Endometrial microvascular endothelial cells (primary cell): ENCODE data around the gene FAM186B. TPM values are rescaled to one million over a fixed set of nuclear protein-coding genes. Genes with fewer than 3 reads are reported as not detected.

Experiments used
- in situ Hi-C: cut with HindIII; loops from 2 replicates; pipeline ENCODE4 v1.10.0; 2017; ENCODE audit warnings: low sequenced_read_pairs, low pct_unique_long_range_greater_than_20kb; ENCODE audit errors: inconsistent ontology term
- total RNA-seq: library from RNA; depleted of rRNA; stranded (reverse); fragments of >200 nt; gene quantifications from one replicate; pipeline ENCODE4 v1.2.3, GENCODE V29; 2015; ENCODE audit errors: inconsistent ontology term

FAM186B gene
- total RNA-seq, 1 donor from 2014 or later: not detected

DNA sequence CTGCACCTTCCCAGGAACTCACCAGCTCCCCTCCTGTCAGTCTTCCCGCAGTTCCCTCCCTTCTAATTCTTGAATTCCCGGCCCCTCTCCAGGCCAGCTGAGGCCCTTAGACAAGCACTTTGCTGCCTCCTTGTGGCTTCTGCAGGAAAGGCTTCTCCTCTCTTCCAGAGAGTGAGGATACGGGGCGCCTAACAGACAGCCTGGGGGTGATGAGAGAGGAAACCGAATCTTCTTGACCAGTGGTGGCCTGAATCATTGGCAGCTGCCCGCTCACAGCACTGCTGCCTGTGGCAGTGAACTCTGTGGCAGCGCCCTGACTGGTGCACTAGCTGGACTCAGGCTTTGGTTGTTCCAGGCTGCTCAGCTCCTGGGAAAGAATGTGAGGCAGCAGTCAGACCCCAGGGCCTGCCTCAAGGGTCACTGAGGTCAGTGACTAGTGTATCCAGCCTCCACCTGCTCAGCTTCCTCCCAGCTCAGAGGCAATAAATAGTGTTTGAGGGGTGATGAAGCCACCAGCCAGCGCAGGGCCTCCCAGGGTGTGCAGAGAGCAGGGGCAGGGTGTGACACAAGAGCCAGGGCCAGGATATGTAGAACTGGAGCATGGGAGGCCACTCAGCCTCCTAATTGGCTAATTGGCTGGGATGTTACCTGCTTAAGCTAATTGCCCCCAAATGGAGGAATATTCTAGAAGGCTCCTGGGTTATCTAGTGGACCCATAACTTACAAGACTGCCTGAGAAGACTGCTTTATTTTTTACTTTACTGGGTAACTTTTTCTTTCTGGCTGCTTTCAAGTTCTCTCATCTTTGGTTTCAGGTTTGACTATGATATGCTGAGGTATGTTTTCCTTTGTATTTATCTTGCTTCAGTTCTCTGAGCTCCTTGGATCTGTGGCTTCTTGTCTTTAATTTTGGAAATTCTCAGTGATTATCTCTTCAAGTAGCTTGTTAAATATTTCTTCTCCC is 24.6 kb downstream of the FAM186B start:
- in situ Hi-C loops: no loop called here

DNA sequence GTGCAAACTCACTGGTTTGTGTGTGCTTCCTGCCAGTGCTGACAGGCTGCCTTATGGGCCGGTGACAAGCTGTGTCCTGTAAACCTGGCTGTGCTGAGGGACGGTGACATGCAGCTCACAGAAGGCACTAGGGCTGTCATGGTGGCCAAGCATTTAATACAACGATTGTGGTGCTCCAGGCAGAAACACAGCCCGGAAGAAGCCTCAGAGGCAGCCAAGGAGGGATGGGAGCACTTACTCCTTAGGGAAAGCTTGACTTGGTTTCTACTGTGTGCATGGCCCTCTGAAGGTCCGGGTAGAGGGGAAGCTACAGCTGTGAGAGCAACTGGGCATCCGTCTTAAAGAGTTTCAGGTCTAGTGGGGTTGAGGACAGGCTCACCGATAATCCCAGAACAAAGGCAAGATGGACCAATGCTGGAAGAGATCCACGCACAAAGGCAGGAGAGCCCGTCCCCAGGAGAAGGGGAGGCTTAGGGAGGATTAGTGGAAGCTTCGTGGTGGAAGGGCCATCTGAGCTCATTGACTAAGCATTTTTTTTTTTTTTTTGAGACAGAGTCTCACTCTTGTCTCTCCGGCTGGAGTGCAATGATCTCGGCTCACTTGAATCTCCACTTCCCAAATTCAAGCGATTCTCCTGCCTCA is 26.8 kb downstream of the FAM186B start:
- in situ Hi-C loops: no loop called here

DNA sequence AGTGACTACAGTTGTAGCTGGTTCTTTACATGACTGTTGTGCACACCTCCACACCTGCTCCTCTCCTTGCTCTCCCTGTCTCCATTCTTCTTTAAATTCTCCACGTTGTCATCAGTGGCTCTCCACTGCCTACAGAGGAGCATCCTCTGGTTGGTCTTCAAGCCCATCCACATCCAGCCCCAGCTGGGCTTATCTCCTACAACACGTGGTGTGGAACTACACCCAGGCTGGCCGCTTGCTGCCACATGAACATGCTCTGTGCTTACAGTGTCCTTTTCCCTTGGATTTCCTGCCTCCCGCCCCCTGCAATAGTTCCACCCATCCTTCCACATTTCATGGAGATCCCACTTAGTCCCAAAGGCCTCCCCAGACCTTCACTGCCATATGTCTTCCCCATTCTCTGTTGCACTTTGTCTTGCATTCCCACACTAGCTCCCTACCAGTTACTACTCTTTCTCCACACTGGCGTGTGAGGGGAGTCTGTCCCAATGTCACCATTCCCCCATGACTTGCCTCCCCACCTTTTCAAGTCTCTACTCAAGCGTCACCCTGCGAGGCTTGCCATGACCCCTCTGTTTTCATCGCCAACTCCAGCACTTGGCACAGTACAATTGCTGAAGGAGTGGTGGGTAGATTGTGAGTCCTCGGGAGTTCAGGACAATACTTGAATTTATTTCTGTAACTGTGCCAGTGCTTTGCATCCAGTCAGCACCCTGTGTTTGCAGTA is 27.7 kb downstream of the FAM186B start:
- in situ Hi-C loops: no loop called here

DNA sequence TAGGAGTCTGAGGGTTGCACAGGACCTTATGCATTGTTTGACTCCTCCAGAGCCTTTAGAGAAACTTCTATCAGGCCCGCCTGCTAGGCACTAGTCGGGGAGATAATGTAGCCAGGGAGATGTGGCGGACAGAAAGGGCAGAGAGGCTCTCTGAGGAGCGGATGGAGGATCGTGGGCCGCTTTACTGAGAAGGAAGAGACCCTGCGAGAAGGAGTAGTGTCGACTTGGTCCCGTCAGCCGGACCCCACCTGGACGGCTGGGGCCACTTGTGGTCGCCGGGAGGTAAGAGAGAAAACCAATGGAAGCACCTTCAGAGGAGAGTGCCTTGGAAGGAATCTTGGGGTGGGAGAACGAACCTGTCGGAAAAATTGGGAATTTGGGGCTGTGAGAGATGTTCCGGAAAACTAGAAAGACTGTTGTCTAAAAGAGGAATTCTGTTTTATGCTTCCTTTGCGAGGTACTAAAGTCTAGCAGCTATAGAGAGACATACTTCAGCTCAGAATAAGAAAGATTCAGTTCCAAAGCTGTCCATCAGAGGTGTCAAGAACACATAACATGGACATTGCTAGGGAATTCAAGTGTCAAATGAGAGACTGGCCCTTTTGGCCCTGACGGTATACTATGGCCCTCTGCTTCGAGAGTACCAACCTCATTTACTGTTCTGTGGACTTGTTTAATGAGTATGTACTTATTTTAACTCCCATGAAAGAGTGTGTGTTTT is 36.8 kb downstream of the FAM186B start:
- in situ Hi-C loops: no loop called here

DNA sequence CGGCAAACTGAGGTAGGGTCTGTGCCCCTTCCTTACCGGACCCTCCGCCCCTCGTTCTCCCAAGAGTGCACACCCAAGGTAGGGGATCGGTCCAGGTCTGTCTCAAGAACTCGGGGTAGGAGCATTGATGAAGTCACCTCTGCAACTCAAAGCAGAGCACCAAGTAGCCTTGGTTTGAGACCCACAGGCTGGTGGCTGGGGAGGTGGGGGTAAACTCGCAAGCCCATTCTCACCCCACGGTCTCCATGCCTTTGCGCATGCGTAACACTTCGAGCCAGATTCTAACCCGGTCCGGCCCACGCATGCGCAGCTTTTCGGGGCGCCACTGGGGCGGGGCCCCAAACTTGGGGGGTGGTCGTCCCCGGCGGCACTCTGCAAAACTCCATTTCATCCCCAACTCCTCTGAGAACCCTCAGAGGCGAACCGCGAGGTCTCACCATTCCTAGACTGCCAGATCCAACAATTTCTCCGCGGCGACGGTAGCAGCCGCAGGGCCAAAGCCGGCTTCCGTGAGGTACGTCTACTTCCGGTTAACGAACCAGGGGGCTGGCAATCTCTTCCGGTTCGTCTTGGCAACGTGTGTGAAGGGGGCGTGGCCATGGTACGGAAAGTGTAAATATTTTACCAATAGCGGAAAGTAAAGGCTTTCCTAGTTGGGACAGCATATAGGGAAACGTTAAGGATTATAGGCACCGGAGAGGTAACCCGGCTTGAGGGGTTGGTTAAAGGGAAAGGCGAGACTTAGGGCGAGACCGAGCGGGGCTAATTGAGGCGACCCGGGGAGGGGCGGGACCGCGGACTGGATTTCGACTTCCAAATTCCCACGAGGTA is 37.6 kb downstream of the FAM186B start, which contains the start of gene MCRS1:
TSS of gene MCRS1 (minus strand) at position 532 of the 831 bp plus-strand sequence. CDS start 1,411 bp downstream, outside the sequence.
- in situ Hi-C loops: no loop called here

DNA sequence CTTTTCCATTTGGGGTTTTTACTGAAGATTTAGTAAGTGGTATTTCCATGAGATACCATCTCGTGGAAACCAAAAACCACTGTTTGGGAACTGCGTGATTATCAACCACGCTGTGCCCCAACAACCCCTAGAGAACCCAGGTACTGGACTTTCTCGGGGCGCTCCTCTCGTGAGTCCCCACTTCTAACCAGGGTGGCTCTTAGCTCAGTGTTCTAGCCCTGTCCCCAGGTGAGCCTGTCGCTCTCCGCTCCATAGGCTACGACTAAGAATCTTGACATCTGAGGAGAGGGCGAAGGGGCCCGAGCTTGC is 38.2 kb downstream of the FAM186B start:
- in situ Hi-C loops: no loop called here

DNA sequence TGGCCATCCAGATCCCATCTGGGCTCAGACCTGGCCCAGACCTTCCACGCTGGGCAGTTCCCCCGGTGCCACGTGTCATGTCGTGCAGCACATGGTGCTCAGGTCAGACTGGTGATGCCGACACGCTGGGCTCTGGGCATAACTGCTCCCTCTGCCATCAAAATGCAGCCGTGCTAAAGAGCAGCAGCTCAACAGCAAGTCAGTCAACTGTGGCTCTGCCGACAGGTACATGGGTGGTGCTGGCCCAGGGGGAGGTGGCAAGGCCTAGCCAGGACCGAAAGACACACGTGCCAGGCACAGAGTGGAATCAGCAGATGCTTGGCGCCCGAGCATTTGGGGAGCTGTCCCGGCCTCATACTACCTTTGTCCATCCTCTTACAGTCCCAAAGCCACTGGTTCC is 39.1 kb downstream of the FAM186B start:
- in situ Hi-C loops: no loop called here

DNA sequence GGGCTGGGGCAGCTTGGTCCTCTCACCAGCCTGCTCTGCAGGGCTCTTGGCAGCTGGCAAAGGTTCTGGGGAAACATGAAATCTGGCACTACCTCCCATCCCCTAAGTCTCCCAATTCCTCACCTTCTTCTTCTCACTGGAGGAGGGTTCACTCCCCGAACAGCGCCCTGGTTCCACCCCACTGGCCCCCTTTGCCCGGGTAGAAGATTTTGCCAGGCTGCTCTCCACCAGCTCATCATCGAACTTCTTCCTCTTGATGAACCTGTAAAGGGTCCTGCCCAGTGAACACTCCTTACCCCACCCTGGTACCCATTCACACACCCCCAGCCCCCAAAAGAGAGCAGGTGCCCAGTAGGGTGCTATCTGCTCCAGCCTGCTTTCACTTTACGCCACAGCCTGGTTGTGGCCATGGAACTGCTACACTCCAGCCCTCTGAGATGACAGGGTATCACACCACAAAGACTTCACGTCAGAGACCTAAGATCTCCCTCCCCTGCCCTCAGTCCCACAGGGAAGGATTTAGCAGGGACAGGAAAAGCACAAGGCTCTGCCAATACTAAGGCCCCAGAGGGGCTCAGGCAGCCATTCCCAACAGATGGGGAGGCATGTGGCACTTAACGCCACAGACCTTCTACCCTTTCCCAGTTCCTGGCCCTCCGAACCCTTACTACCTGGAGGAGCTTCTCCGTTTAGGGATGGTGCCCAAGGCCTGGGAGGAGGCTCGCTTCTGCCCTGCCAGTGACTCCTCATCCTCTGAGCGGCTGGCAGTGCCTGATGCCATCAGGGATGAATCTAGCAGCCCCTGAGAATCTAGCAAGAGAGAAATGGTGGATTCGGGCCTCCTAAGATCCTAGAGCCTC is 39.8 kb downstream of the FAM186B start:
- in situ Hi-C loops: no loop called here

DNA sequence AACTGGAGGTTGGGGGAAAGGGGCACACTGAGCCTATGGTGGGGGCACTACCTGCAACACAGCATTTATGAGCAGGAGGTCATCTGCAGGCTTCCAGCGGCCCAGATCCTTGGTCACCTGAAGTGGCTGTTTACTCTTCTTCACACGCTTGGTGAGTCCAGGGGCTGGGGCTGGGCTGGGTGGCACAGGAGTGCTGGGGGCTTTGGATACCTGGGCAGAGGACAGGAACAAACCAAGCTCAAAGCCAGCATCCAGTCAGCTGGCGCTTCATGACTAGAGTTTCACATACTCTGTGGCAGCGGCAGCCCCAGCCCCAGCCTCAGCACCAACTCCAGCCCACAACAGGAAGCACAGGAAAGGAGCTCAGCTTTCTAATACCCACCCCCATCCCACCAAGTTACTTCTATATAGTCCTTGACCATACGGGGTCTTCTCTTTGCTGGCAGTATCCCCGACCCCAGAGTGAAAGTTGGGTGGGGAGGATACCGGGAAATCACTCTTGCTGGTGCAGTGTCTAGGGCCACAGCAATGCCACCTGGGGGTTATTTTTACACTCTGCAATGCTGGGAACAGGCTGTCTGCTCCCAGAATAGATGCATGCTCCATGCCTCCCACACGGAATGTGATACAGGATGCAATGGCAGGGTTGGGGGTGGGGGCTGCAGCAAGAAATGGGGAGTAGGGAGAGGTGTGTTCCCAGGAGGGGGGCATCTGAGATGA is 40.6 kb downstream of the FAM186B start:
- in situ Hi-C loops: no loop called here

DNA sequence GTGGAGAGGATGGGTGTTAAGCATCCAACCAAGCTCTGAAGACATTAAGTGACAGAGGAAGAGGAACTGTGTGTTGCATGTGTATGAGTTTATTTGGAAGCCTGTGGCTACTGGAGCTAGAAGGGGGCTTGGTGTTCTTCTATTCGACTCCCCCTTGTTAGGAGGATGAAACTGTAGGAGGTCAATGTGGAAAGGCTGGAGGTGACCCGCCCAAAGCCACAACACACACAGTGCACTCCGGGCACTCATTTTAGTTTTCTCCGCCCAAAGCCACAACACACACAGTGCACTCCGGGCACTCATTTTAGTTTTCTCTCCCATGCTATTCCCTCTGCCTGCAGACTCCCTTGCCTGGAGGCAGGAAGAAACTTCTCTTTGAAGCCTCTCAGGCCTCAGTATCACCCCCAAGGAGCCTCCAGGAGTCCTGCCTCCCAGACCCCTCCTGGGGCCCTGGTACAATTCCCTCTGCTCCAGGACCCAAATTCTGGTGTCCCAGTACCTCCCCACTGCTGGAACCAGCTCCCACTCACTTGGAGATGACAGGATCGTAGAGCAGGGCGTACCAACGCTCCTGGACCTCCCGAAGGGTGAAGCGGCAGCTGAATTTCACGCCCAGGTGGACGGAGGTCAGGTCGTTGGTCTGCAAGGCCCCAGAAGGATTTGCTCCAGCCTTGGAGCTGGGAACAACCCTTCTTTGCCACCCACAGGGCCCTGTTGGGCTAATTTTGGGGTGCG is 41.3 kb downstream of the FAM186B start:
- in situ Hi-C loops: no loop called here

DNA sequence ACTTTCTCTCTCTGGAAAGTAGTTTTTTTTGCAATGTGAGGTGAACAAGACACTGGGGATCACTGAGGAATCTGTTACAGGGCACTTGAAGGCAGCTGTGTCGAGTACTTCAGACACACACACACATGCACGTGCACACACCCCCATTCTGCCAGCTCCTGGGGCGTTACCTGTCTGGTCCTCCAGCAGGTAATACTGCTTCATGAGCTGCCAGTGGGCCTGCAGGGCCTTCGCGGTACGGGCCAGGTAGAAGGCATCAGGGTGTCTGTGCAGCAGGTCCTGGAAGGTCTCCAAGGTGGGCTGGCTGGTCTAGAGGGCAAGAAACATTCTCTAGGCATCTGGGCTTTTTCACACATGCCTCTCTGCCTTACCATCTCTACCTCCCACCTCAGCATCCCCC is 42.6 kb downstream of the FAM186B start:
- in situ Hi-C loops: no loop called here

DNA sequence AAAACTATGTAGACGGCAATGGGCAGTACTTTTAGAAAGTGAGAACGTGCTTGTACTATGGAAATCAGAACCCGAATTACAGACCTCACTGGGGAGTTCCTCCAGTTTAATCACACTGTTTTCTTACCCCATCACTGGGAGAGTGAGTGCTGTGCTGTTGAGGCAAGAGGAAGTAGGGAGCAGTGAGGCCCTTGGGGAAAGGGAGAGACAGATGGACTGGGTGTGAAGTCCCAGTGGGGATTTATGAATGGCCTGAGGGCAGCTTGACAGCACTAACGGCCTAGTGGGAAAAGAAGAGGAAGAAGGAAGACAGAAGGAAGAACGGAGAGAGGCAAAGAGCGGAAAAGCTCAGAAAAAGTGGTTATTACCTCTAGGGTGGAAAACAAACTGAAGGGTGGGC is 43.2 kb downstream of the FAM186B start:
- in situ Hi-C loops: no loop called here

DNA sequence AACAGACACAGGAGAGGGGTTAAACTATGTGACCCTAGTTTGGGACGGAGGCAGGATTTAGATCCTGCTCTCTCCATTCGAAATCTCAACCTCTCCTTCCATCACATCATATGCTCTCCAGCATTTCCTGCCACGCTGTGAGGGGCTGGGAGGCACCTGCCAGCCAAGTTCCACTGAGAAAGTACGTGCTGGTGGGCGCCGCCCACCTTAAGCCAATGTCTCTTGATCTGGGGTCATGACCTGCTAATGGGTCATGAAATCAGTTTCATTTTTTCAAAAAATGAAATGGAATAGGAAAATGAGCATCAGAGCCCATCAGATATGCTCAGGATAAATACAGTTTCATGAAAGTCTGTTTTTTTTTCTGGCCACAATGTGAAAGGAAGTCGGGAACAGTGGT is 44.7 kb downstream of the FAM186B start:
- in situ Hi-C loops: no loop called here

DNA sequence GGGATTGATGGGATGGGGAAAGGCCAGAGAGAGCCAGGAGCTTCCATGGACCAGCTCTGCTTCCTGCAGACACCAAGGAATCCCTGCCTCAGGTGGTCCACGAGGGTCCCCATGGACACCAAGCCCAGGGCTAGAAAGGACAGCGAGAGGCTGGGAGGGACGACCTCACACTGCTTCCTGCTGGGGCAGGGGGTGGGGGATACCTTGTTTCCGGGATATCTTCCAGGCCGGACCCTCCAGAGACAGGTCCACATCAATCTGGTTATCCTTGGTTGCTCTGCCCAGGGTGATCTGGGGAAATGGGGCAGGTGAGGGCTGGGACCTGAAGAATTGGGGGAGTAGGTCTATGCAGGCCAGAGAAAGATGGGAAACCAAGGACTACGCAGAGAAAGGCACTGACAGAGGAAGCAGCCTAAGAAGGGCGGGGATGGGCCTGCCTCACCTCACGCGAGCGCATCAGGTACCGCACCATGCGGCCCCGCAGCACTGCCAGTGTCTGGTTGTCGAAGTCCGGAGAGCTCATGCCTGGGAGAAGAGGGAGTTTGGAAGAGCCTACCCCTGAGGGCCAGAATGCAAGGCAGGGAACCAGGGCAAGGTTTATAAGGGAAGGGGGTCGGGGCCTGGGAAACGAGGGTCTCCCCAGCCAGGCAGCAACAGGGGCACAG is 46.3 kb downstream of the FAM186B start:
- in situ Hi-C loops: no loop called here

DNA sequence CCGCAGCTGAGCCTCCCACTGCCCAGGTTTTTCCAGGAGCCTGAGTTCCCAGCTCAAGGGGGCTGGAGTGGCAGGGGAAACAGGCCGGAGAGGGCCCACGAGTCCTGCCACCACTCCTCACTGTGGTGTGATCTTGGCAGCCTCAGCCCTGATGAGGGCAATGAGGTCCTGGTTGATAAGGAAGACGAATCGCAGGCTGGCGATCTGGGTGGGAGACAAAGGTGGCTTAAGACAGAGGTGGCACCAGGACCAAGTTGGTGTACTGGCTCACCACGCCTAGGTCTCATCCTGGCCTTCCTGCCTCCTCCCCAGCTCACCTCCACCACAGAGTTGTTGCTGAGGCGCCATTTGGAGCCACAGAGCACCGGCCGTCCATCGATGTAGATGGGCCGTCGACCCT is 46.9 kb downstream of the FAM186B start:
- in situ Hi-C loops: no loop called here

DNA sequence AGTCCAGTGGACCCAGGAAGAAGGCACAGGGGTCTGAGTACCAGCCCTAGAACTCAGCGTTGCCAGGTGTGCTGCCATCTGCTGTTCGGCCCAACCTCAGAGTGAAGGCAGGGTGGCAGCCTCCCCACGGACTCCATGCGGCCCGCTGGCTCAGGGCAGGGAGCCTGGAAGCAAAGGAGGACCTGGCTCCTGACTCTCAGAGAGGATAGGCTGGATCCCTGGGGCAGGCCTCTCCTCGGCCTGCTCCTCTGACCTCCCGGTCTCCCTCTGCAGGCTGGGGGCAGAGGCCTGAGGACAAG is 47.6 kb downstream of the FAM186B start:
- in situ Hi-C loops: no loop called here
